ENCODE results near the gene TMTC2. TPM values are rescaled to one million over a fixed set of nuclear protein-coding genes. Genes with fewer than 3 reads are reported as not detected.
"Not testable (repeated sequence)": the region's sequence is repeated elsewhere in the genome, so short reads cannot be mapped to it uniquely, and the experiment has no call there.

TMTC2 gene
- polyA plus RNA-seq, 1 experiment, result 1.6 TPM

DNA sequence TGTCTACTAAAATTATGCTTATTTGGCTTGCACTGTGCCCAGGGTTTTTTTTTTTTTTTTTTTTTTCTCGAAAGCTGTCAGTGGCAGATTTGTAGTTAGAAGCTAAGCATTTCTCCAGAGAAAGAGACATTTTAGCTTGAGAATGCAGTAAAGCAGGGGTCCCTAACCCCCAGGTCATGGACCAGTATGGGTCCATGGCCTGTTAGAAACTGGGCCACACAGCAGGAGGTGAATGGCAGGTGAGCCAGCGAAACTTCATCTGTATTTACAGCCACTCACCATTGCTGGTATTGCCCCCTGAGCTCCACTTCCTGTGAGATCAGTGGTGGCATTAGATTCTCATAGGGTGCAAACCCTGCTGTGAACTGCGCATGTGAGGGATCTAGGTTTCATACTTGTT is 73.7 kb downstream of the TMTC2 start:
- POLR2A ChIA-PET, result no interaction called here
- no peak overlapping the region for H3K27ac ChIP-seq (ENCODE audit: low read depth, low read length)
- no peak for DNase-seq (ENCODE audit: low read depth, low spot score)
- TF ChIP-seq, protein P1, sequence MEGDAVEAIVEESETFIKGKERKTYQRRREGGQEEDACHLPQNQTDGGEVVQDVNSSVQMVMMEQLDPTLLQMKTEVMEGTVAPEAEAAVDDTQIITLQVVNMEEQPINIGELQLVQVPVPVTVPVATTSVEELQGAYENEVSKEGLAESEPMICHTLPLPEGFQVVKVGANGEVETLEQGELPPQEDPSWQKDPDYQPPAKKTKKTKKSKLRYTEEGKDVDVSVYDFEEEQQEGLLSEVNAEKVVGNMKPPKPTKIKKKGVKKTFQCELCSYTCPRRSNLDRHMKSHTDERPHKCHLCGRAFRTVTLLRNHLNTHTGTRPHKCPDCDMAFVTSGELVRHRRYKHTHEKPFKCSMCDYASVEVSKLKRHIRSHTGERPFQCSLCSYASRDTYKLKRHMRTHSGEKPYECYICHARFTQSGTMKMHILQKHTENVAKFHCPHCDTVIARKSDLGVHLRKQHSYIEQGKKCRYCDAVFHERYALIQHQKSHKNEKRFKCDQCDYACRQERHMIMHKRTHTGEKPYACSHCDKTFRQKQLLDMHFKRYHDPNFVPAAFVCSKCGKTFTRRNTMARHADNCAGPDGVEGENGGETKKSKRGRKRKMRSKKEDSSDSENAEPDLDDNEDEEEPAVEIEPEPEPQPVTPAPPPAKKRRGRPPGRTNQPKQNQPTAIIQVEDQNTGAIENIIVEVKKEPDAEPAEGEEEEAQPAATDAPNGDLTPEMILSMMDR (IDR thresholded peaks at IDR 0.05; ENCODE audit: low read depth, low read length), result no peak
- CTCF ChIA-PET, result no interaction called here
- H3K27me3 ChIP-seq (ENCODE audit: control insufficient read depth, insufficient read depth, low read length), result no peaks in the 10 kb centered on the region
- peaks cover 3% of the 10 kb centered on the region for H3K9me3 ChIP-seq (ENCODE audit: control insufficient read depth, insufficient read depth, low read length)
- no peak overlapping the region for H3K4me3 ChIP-seq (ENCODE audit: low read depth, low read length)

DNA sequence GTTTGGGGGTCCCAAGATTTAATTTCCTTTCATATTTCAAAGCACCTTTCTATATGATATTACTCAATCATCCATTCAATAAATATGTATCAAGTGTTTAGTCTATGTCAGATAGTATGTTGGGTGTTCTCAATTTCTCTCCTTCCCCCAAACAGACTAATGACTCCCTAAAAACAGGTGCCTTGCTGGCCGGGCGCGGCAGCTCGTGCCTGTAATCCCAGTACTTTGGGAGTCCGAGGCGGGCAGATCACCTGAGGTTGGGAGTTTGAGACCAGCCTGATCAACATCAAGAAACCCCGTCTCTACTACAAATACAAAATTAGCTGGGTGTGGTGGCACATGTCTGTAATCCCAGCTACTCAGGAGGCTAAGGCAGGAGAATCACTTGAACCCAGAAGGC is 78.5 kb downstream of the TMTC2 start:
- H3K9me3 ChIP-seq (ENCODE audit: control insufficient read depth, insufficient read depth, low read length); H3K27me3 ChIP-seq (ENCODE audit: control insufficient read depth, insufficient read depth, low read length); CTCF ChIA-PET; H3K4me3 ChIP-seq (ENCODE audit: low read depth, low read length); H3K27ac ChIP-seq (ENCODE audit: low read depth, low read length); POLR2A ChIA-PET; DNase-seq (ENCODE audit: low read depth, low spot score): not testable (repeated sequence)

DNA sequence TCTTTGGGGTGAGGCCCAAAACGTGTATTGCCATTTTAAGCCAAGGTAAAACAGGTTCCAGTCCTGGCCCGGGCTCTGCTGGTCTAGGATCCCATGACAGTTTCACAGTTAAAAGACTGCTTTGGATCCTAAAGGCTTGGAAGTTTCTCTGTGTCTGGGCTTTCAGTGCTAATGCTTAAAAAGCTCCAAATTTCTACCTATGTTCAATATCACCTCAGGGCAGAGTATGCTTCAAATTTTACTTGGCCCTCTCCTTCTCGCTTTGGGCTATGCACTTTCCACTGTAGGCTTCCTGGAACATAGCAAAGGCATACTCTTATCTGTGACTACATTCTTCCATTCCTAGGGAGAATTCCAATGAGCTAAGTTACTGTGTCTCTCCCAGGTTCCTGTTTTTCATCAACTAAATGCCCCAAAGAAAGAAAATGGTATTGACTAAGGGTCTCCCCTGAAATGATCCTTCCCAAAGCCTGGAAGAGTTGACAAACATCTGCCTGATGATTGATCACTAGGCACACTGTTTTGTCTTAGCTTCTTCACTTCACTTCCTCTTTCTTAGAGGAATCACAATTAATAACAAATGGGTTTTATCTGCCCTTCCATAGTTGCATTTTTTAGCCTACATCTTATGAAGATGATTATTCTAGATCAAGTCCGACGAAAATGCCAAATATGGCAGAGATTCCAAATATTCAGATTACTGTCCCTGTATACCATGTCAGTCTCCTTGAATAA is 79.4 kb downstream of the TMTC2 start:
- TF ChIP-seq, protein P1 (IDR thresholded peaks at IDR 0.05; ENCODE audit: low read depth, low read length), result no peak
- POLR2A ChIA-PET, result no interaction called here
- Histone ChIP-seq H3K27ac (ENCODE audit: low read depth, low read length) (no peak overlapping the region), H3K9me3 (ENCODE audit: control insufficient read depth, insufficient read depth, low read length) (peaks cover 3% of the 10 kb centered on the region), H3K4me3 (ENCODE audit: low read depth, low read length) (no peak overlapping the region), H3K27me3 (ENCODE audit: control insufficient read depth, insufficient read depth, low read length) (no peaks in the 10 kb centered on the region)
- CTCF ChIA-PET, result no interaction called here
- no peak for DNase-seq (ENCODE audit: low read depth, low spot score)

DNA sequence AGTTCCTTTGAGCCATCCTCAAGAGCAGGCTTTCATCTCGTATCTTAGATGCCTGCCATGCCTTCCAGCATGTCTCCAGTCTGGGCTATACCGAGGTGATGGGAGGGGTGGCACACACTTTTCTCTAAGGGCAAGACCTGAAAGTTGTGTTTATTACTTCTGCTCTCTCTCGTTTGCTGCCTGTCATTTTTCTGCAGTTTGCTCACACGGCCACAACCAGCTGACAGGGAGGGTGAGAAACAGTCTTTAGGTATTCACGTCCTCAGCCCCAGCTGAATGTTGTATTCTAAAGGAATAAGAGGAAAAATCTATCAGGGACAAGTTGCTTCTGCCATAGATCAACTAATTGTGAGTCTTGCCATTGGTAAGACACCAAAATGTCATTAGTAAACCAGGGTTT is 88.0 kb downstream of the TMTC2 start:
- H3K9me3 ChIP-seq (ENCODE audit: control insufficient read depth, insufficient read depth, low read length), result no peaks in the 10 kb centered on the region; the same call in 1 of the 2 replicates
- no peak overlapping the region for H3K4me3 ChIP-seq (ENCODE audit: low read depth, low read length)
- no peak overlapping the region for H3K27ac ChIP-seq (ENCODE audit: low read depth, low read length)
- TF ChIP-seq, protein P1 (IDR thresholded peaks at IDR 0.05; ENCODE audit: low read depth, low read length), result no peak
- no peak for DNase-seq (ENCODE audit: low read depth, low spot score)
- POLR2A ChIA-PET, result no interaction called here
- CTCF ChIA-PET, result no interaction called here
- no peaks in the 10 kb centered on the region for H3K27me3 ChIP-seq (ENCODE audit: control insufficient read depth, insufficient read depth, low read length)

DNA sequence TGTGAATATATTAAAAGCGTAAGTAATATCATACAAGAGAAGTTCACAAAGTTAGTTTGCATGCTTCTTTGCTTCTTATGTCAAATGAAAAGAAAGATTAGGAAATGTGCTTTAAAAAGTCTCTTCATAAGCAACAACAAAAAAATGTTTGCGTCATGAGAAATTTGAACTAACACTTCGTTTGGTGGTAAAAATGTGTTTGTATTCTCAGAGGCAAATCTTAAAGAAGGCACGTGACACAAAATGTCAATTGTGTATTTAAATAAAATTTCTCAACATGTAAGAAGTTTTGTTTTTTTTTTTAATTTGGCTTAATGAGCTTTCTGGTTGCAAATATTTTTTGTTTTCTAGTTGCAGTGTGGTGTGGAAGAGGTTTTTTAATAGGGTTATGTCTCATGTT is 93.8 kb downstream of the TMTC2 start:
- Histone ChIP-seq H3K4me3 (ENCODE audit: low read depth, low read length) (no peak overlapping the region), H3K27me3 (ENCODE audit: control insufficient read depth, insufficient read depth, low read length) (no peaks in the 10 kb centered on the region), H3K27ac (ENCODE audit: low read depth, low read length) (no peak overlapping the region), H3K9me3 (ENCODE audit: control insufficient read depth, insufficient read depth, low read length) (no peaks in the 10 kb centered on the region; the same call in 1 of the 2 replicates)
- ChIA-PET CTCF (no interaction called here), POLR2A (no interaction called here)
- no peak for DNase-seq (ENCODE audit: low read depth, low spot score)
- TF ChIP-seq, protein P1 (IDR thresholded peaks at IDR 0.05; ENCODE audit: low read depth, low read length), result no peak
